ENCODE results near the gene ERO1B.

DNA sequence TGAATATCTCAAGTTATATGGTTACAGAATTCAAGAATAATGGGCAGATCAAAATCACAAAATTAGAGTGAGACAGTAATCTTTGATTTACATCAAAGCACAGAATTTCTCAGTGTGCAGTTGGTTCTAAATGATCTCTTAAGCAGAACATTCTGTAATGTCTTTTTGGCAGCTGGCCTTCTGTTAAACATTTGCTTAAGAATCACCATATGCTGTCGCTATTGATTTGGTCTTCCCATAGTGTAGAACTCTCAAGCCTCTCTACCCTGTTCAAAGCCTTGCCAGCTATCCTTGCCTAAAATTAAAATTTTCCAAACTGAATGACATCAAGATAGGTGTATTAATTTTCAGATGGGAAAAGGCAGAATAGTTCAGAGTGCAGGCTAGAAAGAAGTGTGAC lies 38.9 kb upstream of the ERO1B start:
- TF ChIP-seq GABPA (IDR thresholded peaks at IDR 0.05; ENCODE audit: low read depth): no peak
- TF ChIP-seq, protein P1, sequence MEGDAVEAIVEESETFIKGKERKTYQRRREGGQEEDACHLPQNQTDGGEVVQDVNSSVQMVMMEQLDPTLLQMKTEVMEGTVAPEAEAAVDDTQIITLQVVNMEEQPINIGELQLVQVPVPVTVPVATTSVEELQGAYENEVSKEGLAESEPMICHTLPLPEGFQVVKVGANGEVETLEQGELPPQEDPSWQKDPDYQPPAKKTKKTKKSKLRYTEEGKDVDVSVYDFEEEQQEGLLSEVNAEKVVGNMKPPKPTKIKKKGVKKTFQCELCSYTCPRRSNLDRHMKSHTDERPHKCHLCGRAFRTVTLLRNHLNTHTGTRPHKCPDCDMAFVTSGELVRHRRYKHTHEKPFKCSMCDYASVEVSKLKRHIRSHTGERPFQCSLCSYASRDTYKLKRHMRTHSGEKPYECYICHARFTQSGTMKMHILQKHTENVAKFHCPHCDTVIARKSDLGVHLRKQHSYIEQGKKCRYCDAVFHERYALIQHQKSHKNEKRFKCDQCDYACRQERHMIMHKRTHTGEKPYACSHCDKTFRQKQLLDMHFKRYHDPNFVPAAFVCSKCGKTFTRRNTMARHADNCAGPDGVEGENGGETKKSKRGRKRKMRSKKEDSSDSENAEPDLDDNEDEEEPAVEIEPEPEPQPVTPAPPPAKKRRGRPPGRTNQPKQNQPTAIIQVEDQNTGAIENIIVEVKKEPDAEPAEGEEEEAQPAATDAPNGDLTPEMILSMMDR (IDR thresholded peaks at IDR 0.05; ENCODE audit: insufficient read depth, low read length): no peak
